WTC11 (cell line): Measurements from ENCODE around the gene PLEKHH3. TPM values are rescaled to one million over a fixed set of nuclear protein-coding genes. Genes with fewer than 3 reads are reported as not detected.
"Not testable (repeated sequence)": the region's sequence is repeated elsewhere in the genome, so short reads cannot be mapped to it uniquely, and the experiment has no call there.

Source experiments
- ATAC-seq: fragments of 200-7000 bp; cut with Tn5 transposase; 2 replicates; pipeline ENCODE4 v1.10.0; 2021; ENCODE audit warnings: mild to moderate bottlenecking, moderate library complexity
- CTCF ChIA-PET: fragments of 300-600 bp; sonication (Branson Sonifier 250); formaldehyde crosslinking; loops from one replicate; lab custom pipeline; 2021; ENCODE audit warnings: antibody characterized with exemption; lab: Charles Lee
- POLR2A ChIA-PET: fragments of 350-600 bp; sonication (Branson Sonifier 250); formaldehyde crosslinking; loops from one replicate; lab custom pipeline; 2021; ENCODE audit warnings: antibody characterized with exemption; lab: Charles Lee
- DNase-seq: peaks from one replicate; pipeline ENCODE4 v3.0.0; 2021; ENCODE audit warnings: low spot score
- H3K27ac Mint-ChIP-seq: 2 replicates; pipeline ENCODE4 v1.8.0; 2021; ENCODE audit warnings: mixed read lengths
- H3K27me3 Mint-ChIP-seq: 2 replicates; pipeline ENCODE4 v1.8.0; 2021; ENCODE audit warnings: low read depth, mild to moderate bottlenecking, moderate library complexity, mixed read lengths
- H3K36me3 Mint-ChIP-seq: 2 replicates; pipeline ENCODE4 v1.8.0; 2021; ENCODE audit warnings: mixed read lengths
- H3K4me1 Mint-ChIP-seq: 2 replicates; pipeline ENCODE4 v1.8.0; 2022; ENCODE audit warnings: mixed read lengths
- H3K4me3 Mint-ChIP-seq: 2 replicates; pipeline ENCODE4 v1.8.0; 2021; ENCODE audit warnings: mild to moderate bottlenecking, moderate library complexity, mixed read lengths
- H3K9me3 Mint-ChIP-seq: 2 replicates; pipeline ENCODE4 v1.8.0; 2021; ENCODE audit warnings: mixed read lengths
- GABPB1 ChIP-seq: sonication (generic); formaldehyde crosslinking; IDR thresholded peaks from 2 replicates; pipeline ENCODE4 v1.8.1; 2023; ENCODE audit warnings: mild to moderate bottlenecking, missing genetic modification reagents
- NFATC4 ChIP-seq: fragments of 250-450 bp; sonication (Bioruptor Pico); IDR thresholded peaks from 2 replicates; pipeline ENCODE4 v1.9.0; 2021; ENCODE audit warnings: mild to moderate bottlenecking
- PRRX2 ChIP-seq: fragments of 250-450 bp; sonication (Bioruptor Pico); IDR thresholded peaks from 2 replicates; pipeline ENCODE4 v1.8.0; 2021; ENCODE audit warnings: mild to moderate bottlenecking
- ZBTB21 ChIP-seq: sonication (generic); formaldehyde crosslinking; IDR thresholded peaks from 2 replicates; pipeline ENCODE4 v1.8.1; 2023; ENCODE audit warnings: mild to moderate bottlenecking, missing genetic modification reagents, borderline replicate concordance
- ZNF121 ChIP-seq: sonication (generic); formaldehyde crosslinking; IDR thresholded peaks from 2 replicates; pipeline ENCODE4 v1.8.0; 2023; ENCODE audit warnings: missing genetic modification reagents
- ZNF138 ChIP-seq: sonication (generic); formaldehyde crosslinking; conservative IDR thresholded peaks from 2 replicates; pipeline ENCODE4 v1.8.1; 2022; ENCODE audit warnings: mild to moderate bottlenecking, moderate library complexity, missing genetic modification reagents
- total RNA-seq: library from RNA; stranded (reverse); gene quantifications from 3 replicates; pipeline ENCODE4 v1.2.3, GENCODE V29; 2021
- TF ChIP-seq, protein P1 (sequence below): sonication (generic); formaldehyde crosslinking; IDR thresholded peaks from 2 replicates; pipeline ENCODE4 v1.8.1; 2023; ENCODE audit warnings: mild to moderate bottlenecking, missing genetic modification reagents, borderline replicate concordance
- TF ChIP-seq, protein P2 (sequence below): fragments of 250-450 bp; sonication (Bioruptor Pico); IDR thresholded peaks from 2 replicates; pipeline ENCODE4 v1.9.0; 2021; ENCODE audit warnings: mild to moderate bottlenecking
- TF ChIP-seq, protein P3 (sequence below): fragments of 250-450 bp; sonication (Bioruptor Pico); IDR thresholded peaks from 2 replicates; pipeline ENCODE4 v1.9.0; 2021; ENCODE audit warnings: mild to moderate bottlenecking
- TF ChIP-seq, protein P4 (sequence below): sonication (generic); formaldehyde crosslinking; IDR thresholded peaks from 2 replicates; pipeline ENCODE4 v1.8.1; 2023; ENCODE audit warnings: mild to moderate bottlenecking, moderate library complexity, missing genetic modification reagents
- TF ChIP-seq, protein P5 (sequence below): fragments of 200-600 bp; IDR thresholded peaks from 2 replicates; pipeline ENCODE4 v1.8.0; 2022; ENCODE audit warnings: antibody characterized with exemption
- TF ChIP-seq, protein P6 (sequence below): sonication (generic); formaldehyde crosslinking; IDR thresholded peaks from 2 replicates; pipeline ENCODE4 v1.8.1; 2023; ENCODE audit warnings: mild to moderate bottlenecking, missing genetic modification reagents
- TF ChIP-seq, protein P7 (sequence below): sonication (generic); formaldehyde crosslinking; IDR thresholded peaks from 2 replicates; pipeline ENCODE4 v1.8.1; 2023; ENCODE audit warnings: mild to moderate bottlenecking, missing genetic modification reagents, moderate library complexity
- TF ChIP-seq, protein P8 (sequence below): sonication (generic); formaldehyde crosslinking; IDR thresholded peaks from 2 replicates; pipeline ENCODE4 v1.8.1; 2022; ENCODE audit warnings: mild to moderate bottlenecking, missing genetic modification reagents, moderate library complexity, borderline replicate concordance

The PLEKHH3 gene
- total RNA-seq, 1 experiment from 2014 or later: 40.2 TPM

DNA sequence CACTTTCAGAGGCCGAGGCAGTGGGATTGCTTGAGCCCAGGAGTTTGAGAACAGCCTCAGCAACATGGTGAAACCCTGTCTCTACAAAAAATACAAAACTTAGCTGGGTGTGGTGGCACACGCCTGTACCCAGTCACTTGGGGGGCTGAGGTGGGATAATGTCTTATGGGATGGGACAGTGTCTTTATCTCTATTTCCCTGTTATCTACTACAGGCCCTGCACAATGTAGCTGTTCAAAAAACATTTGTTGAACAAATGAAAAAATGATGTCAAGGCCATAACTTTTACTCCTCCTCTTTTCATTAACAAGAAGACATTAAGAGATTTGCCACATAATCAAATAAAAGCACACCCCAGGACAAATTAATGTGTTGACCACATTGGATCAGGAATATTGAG, 53.5 kb downstream of the PLEKHH3 start (continued):
- TF ChIP-seq, protein P1, sequence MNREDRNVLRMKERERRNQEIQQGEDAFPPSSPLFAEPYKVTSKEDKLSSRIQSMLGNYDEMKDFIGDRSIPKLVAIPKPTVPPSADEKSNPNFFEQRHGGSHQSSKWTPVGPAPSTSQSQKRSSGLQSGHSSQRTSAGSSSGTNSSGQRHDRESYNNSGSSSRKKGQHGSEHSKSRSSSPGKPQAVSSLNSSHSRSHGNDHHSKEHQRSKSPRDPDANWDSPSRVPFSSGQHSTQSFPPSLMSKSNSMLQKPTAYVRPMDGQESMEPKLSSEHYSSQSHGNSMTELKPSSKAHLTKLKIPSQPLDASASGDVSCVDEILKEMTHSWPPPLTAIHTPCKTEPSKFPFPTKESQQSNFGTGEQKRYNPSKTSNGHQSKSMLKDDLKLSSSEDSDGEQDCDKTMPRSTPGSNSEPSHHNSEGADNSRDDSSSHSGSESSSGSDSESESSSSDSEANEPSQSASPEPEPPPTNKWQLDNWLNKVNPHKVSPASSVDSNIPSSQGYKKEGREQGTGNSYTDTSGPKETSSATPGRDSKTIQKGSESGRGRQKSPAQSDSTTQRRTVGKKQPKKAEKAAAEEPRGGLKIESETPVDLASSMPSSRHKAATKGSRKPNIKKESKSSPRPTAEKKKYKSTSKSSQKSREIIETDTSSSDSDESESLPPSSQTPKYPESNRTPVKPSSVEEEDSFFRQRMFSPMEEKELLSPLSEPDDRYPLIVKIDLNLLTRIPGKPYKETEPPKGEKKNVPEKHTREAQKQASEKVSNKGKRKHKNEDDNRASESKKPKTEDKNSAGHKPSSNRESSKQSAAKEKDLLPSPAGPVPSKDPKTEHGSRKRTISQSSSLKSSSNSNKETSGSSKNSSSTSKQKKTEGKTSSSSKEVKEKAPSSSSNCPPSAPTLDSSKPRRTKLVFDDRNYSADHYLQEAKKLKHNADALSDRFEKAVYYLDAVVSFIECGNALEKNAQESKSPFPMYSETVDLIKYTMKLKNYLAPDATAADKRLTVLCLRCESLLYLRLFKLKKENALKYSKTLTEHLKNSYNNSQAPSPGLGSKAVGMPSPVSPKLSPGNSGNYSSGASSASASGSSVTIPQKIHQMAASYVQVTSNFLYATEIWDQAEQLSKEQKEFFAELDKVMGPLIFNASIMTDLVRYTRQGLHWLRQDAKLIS: no peak
- TF ChIP-seq, protein P2, sequence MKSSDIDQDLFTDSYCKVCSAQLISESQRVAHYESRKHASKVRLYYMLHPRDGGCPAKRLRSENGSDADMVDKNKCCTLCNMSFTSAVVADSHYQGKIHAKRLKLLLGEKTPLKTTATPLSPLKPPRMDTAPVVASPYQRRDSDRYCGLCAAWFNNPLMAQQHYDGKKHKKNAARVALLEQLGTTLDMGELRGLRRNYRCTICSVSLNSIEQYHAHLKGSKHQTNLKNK: no peak
- no peak for TF ChIP-seq PRRX2 (CRISPR knock-in tag)

DNA sequence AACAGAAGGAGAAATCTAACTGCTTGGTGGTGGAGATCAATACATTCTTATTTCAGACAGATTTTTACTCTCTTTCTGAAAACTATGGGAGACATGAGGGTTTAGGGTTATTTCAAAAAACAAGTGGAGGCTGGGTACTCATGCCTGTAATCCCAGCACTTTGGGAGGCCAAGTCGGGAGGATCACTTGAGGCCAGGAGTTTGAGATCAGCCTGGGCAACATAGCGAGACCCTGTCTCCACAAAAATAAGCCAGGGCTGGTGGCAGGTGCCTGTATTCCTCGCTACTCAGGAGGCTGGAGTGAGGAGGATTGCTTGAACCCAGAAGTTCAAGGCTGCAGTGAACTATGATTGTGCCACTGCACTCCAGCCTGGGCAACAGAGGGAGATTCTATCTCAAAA, 54.8 kb downstream of the PLEKHH3 start:
- H3K27me3 Mint-ChIP-seq, H3K9me3 Mint-ChIP-seq, H3K4me3 Mint-ChIP-seq, H3K36me3 Mint-ChIP-seq, POLR2A ChIA-PET: not testable (repeated sequence)
- peak; percentile 59; the same call in 1 of the 2 replicates for TF ChIP-seq ZNF121
- TF ChIP-seq, all 79 proteins: peak for 1; not testable (repeated sequence) for 78
- not testable (repeated sequence) for DNase-seq, ATAC-seq, H3K27ac Mint-ChIP-seq
- peaks cover 12% of the 10 kb centered on the region for H3K4me1 Mint-ChIP-seq
- CTCF ChIA-PET: interaction anchor here (1.4 to 2.4 kb wide), 3 partner anchors 44 to 59 kb away, joined by 5 to 7 read pairs (median 6); partner anchors contain the start of gene PSMC3IP

DNA sequence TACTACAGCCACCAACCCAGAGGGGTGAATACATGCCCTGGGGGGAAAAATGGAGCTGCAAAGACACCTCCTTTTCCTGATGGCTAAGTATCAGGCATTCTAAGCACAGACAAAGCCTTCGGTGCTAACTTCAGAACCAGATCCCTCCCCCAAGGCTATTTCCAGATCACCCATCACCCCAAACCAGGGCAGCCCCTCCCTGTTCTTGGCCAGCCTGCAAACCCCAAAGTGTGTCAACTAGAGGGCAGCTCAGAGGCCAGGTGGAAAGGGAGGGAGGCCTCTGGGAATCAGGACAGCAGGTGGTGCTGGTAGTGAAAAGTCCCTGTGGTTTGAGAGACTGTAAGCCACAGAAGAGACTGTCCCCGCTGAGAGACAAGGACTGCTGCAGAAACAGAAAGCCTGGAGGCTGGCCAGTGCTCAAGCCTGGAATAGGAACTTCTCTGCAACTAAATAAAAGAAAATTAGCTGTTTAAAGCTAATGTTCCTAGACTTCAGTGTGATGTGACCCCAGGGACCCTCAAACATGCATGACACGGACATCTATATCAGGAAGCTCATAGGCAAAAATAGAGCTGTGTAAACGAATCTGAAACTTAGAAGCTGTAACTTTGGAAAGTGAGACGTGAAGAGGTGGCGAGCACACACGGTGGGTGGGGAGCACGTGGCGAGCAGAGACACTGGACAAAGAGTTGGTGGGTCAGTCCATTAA, 58.2 kb downstream of the PLEKHH3 start:
- Mint-ChIP-seq H3K4me1 (peaks cover 12% of the 10 kb centered on the region), H3K27ac (peak overlapping the region; percentile 14; the same call in 1 of the 2 replicates), H3K27me3 (no peaks in the 10 kb centered on the region), H3K36me3 (peaks cover 23% of the 10 kb centered on the region), H3K9me3 (no peaks in the 10 kb centered on the region), H3K4me3 (no peak overlapping the region)
- POLR2A ChIA-PET: interaction anchor here (0.7 to 2.2 kb wide), 7 partner anchors 9 to 125 kb away, joined by 3 to 8 read pairs (median 3); partner anchors contain the start of genes PLEKHH3, RETREG3, TUBG1 and TUBG2
- peak; percentile 97 for ATAC-seq
- TF ChIP-seq, protein P3, sequence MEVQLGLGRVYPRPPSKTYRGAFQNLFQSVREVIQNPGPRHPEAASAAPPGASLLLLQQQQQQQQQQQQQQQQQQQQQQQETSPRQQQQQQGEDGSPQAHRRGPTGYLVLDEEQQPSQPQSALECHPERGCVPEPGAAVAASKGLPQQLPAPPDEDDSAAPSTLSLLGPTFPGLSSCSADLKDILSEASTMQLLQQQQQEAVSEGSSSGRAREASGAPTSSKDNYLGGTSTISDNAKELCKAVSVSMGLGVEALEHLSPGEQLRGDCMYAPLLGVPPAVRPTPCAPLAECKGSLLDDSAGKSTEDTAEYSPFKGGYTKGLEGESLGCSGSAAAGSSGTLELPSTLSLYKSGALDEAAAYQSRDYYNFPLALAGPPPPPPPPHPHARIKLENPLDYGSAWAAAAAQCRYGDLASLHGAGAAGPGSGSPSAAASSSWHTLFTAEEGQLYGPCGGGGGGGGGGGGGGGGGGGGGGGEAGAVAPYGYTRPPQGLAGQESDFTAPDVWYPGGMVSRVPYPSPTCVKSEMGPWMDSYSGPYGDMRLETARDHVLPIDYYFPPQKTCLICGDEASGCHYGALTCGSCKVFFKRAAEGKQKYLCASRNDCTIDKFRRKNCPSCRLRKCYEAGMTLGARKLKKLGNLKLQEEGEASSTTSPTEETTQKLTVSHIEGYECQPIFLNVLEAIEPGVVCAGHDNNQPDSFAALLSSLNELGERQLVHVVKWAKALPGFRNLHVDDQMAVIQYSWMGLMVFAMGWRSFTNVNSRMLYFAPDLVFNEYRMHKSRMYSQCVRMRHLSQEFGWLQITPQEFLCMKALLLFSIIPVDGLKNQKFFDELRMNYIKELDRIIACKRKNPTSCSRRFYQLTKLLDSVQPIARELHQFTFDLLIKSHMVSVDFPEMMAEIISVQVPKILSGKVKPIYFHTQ (CRISPR knock-in tag): no peak
- peak; percentile 90 for TF ChIP-seq ZNF121
- no peak for TF ChIP-seq ZNF138 (CRISPR knock-in tag)
- TF ChIP-seq, protein P4, sequence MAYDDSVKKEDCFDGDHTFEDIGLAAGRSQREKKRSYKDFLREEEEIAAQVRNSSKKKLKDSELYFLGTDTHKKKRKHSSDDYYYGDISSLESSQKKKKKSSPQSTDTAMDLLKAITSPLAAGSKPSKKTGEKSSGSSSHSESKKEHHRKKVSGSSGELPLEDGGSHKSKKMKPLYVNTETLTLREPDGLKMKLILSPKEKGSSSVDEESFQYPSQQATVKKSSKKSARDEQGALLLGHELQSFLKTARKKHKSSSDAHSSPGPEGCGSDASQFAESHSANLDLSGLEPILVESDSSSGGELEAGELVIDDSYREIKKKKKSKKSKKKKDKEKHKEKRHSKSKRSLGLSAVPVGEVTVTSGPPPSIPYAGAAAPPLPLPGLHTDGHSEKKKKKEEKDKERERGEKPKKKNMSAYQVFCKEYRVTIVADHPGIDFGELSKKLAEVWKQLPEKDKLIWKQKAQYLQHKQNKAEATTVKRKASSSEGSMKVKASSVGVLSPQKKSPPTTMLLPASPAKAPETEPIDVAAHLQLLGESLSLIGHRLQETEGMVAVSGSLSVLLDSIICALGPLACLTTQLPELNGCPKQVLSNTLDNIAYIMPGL (CRISPR knock-in tag): peak; percentile 37; the same call in 1 of the 2 replicates
- TF ChIP-seq ZBTB21 (CRISPR knock-in tag): no peak
- TF ChIP-seq, protein P5, sequence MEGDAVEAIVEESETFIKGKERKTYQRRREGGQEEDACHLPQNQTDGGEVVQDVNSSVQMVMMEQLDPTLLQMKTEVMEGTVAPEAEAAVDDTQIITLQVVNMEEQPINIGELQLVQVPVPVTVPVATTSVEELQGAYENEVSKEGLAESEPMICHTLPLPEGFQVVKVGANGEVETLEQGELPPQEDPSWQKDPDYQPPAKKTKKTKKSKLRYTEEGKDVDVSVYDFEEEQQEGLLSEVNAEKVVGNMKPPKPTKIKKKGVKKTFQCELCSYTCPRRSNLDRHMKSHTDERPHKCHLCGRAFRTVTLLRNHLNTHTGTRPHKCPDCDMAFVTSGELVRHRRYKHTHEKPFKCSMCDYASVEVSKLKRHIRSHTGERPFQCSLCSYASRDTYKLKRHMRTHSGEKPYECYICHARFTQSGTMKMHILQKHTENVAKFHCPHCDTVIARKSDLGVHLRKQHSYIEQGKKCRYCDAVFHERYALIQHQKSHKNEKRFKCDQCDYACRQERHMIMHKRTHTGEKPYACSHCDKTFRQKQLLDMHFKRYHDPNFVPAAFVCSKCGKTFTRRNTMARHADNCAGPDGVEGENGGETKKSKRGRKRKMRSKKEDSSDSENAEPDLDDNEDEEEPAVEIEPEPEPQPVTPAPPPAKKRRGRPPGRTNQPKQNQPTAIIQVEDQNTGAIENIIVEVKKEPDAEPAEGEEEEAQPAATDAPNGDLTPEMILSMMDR: no peak
- TF ChIP-seq, protein P6, sequence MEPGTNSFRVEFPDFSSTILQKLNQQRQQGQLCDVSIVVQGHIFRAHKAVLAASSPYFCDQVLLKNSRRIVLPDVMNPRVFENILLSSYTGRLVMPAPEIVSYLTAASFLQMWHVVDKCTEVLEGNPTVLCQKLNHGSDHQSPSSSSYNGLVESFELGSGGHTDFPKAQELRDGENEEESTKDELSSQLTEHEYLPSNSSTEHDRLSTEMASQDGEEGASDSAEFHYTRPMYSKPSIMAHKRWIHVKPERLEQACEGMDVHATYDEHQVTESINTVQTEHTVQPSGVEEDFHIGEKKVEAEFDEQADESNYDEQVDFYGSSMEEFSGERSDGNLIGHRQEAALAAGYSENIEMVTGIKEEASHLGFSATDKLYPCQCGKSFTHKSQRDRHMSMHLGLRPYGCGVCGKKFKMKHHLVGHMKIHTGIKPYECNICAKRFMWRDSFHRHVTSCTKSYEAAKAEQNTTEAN (CRISPR knock-in tag): no peak
- TF ChIP-seq, protein P7, sequence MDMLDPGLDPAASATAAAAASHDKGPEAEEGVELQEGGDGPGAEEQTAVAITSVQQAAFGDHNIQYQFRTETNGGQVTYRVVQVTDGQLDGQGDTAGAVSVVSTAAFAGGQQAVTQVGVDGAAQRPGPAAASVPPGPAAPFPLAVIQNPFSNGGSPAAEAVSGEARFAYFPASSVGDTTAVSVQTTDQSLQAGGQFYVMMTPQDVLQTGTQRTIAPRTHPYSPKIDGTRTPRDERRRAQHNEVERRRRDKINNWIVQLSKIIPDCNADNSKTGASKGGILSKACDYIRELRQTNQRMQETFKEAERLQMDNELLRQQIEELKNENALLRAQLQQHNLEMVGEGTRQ (CRISPR knock-in tag): no peak
- no peak for TF ChIP-seq NFATC4
- TF ChIP-seq, protein P8, sequence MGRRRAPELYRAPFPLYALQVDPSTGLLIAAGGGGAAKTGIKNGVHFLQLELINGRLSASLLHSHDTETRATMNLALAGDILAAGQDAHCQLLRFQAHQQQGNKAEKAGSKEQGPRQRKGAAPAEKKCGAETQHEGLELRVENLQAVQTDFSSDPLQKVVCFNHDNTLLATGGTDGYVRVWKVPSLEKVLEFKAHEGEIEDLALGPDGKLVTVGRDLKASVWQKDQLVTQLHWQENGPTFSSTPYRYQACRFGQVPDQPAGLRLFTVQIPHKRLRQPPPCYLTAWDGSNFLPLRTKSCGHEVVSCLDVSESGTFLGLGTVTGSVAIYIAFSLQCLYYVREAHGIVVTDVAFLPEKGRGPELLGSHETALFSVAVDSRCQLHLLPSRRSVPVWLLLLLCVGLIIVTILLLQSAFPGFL: no peak
- TF ChIP-seq GABPB1 (CRISPR knock-in tag): peak; percentile 9; the same call in 1 of the 2 replicates
- DNase-seq: peak; percentile 70
- CTCF ChIA-PET: interaction anchor here (0.6 to 7.2 kb wide), 19 partner anchors 8 to 305 kb away, joined by 3 to 61 read pairs (median 7); partner anchors contain the start of genes BECN1, CCR10, PLEKHH3 and PSMC3IP
